Measurements from ENCODE around the gene DPP7.
A peak's percentile ranks its signal among the peaks of the same experiment; 100 is the strongest.

The DPP7 gene

DNA sequence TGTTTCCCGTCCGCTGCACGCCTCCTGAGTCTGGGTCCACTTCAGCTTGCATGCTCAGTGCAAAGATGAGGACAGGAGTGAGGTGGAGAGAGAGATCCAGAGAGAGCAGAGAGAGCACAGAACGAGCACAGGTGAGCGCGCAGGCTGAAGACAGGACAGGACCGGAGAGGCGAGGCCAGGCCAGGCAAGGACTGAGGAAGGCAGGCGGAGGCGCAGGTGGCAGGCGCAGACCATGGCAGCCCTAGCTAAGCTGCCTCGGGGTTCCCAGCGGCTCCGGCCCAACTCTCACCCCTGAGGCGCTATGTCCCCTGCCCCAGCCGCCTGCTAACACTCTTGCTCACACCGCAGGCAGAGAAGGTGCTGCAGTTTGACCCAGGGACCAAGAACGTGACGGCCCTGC is 34.1 kb upstream of the DPP7 start:
- Histone ChIP-seq H3K4me2 (ENCODE audit: low read depth, low read length) (no peak overlapping the region), H3K27me3 (replicated peaks; ENCODE audit: insufficient read depth, low read length) (peaks cover 19% of the 10 kb centered on the region), H3K79me2 (ENCODE audit: low read length) (no peaks in the 10 kb centered on the region), H2AFZ (ENCODE audit: low read length) (no peak overlapping the region), H3K27ac (ENCODE audit: low read length) (no peak overlapping the region), H3K4me1 (ENCODE audit: low read length) (no peaks in the 10 kb centered on the region), H3K9me2 (replicated peaks; ENCODE audit: insufficient read depth, low read length) (no peaks in the 10 kb centered on the region), H3K9me3 (replicated peaks; ENCODE audit: insufficient read depth, low read length) (no peaks in the 10 kb centered on the region), H3F3A (ENCODE audit: insufficient read depth, low read length) (peaks cover 13% of the 10 kb centered on the region; the same call in 1 of the 2 replicates), H3K9ac (ENCODE audit: low read length) (no peak overlapping the region), H3K4me3 (ENCODE audit: low read length) (no peak overlapping the region), H4K20me1 (ENCODE audit: insufficient read depth, low read length) (no peaks in the 10 kb centered on the region), H3K36me3 (replicated peaks; ENCODE audit: insufficient read depth, low read length) (no peaks in the 10 kb centered on the region)
- DNase-seq = no peak
- TF ChIP-seq, protein P1, sequence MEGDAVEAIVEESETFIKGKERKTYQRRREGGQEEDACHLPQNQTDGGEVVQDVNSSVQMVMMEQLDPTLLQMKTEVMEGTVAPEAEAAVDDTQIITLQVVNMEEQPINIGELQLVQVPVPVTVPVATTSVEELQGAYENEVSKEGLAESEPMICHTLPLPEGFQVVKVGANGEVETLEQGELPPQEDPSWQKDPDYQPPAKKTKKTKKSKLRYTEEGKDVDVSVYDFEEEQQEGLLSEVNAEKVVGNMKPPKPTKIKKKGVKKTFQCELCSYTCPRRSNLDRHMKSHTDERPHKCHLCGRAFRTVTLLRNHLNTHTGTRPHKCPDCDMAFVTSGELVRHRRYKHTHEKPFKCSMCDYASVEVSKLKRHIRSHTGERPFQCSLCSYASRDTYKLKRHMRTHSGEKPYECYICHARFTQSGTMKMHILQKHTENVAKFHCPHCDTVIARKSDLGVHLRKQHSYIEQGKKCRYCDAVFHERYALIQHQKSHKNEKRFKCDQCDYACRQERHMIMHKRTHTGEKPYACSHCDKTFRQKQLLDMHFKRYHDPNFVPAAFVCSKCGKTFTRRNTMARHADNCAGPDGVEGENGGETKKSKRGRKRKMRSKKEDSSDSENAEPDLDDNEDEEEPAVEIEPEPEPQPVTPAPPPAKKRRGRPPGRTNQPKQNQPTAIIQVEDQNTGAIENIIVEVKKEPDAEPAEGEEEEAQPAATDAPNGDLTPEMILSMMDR (IDR thresholded peaks at IDR 0.05; ENCODE audit: low read length) = no peak

DNA sequence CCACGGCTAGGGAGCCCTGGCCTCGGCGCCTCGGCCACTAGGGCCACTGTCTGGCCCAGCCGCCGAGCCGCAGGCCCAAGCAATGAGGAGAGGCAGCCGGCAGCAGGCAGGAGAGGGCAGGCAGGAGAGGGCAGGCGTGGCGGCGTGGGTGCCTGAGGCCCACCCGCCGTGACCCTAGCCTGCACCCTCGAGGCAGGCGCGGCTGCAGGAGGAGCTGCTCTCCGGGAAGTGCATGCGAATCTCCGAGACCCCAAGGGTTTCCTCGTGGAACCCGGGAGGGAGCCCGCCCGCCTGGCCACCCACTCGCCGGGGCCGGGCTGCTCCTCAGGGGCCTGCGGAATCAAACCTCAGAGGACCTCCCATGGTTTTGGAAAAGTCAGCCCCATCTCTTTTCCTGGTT is 33.7 kb upstream of the DPP7 start:
- DNase-seq = peak; percentile 3
- Histone ChIP-seq H3F3A (ENCODE audit: insufficient read depth, low read length) (peaks cover 13% of the 10 kb centered on the region; the same call in 1 of the 2 replicates), H3K4me1 (ENCODE audit: low read length) (no peaks in the 10 kb centered on the region), H3K27me3 (replicated peaks; ENCODE audit: insufficient read depth, low read length) (peaks cover 23% of the 10 kb centered on the region), H3K4me3 (ENCODE audit: low read length) (no peak overlapping the region), H3K9ac (ENCODE audit: low read length) (no peak overlapping the region), H2AFZ (ENCODE audit: low read length) (no peak overlapping the region), H3K9me2 (replicated peaks; ENCODE audit: insufficient read depth, low read length) (no peaks in the 10 kb centered on the region), H3K27ac (ENCODE audit: low read length) (no peak overlapping the region), H3K4me2 (ENCODE audit: low read depth, low read length) (no peak overlapping the region), H4K20me1 (ENCODE audit: insufficient read depth, low read length) (no peaks in the 10 kb centered on the region), H3K9me3 (replicated peaks; ENCODE audit: insufficient read depth, low read length) (no peaks in the 10 kb centered on the region), H3K36me3 (replicated peaks; ENCODE audit: insufficient read depth, low read length) (no peaks in the 10 kb centered on the region), H3K79me2 (ENCODE audit: low read length) (no peaks in the 10 kb centered on the region)
- TF ChIP-seq EZH2 (optimal IDR thresholded peaks at IDR 0.05; ENCODE audit: low read depth, low read length) = no peak
- no peak for TF ChIP-seq EZH2phosphoT487 (IDR thresholded peaks at IDR 0.05; ENCODE audit: low read length)
- TF ChIP-seq, protein P1 (IDR thresholded peaks at IDR 0.05; ENCODE audit: low read length) = no peak

DNA sequence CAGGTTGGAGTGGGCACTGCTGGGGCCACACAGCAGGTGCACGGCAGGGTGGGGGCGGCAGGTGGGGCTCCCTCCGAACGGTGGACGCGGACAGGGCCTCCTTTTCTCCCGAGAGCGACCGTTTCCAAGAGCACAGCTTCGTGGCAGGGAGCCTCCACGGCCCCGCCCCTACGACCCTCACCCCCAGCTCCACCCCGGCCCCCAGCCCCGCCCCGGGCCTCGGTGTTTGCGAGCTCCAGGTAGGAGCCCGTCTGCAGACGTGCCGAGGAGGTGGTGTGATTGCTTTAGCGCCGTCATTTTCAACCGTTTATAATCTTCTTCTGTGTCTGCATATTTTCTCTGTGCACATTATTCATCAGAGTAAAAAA is 33.2 kb upstream of the DPP7 start:
- Histone ChIP-seq H3K27me3 (replicated peaks; ENCODE audit: insufficient read depth, low read length) (peaks cover 28% of the 10 kb centered on the region), H3K79me2 (ENCODE audit: low read length) (no peaks in the 10 kb centered on the region), H3K36me3 (replicated peaks; ENCODE audit: insufficient read depth, low read length) (no peaks in the 10 kb centered on the region), H4K20me1 (ENCODE audit: insufficient read depth, low read length) (no peaks in the 10 kb centered on the region), H3K4me1 (ENCODE audit: low read length) (no peaks in the 10 kb centered on the region), H3K27ac (ENCODE audit: low read length) (no peak overlapping the region), H2AFZ (ENCODE audit: low read length) (no peak overlapping the region), H3K9ac (ENCODE audit: low read length) (no peak overlapping the region), H3F3A (ENCODE audit: insufficient read depth, low read length) (peaks cover 13% of the 10 kb centered on the region; the same call in 1 of the 2 replicates), H3K9me2 (replicated peaks; ENCODE audit: insufficient read depth, low read length) (no peaks in the 10 kb centered on the region), H3K4me2 (ENCODE audit: low read depth, low read length) (no peak overlapping the region), H3K4me3 (ENCODE audit: low read length) (no peak overlapping the region), H3K9me3 (replicated peaks; ENCODE audit: insufficient read depth, low read length) (no peaks in the 10 kb centered on the region)
- DNase-seq = no peak
- TF ChIP-seq EZH2 (optimal IDR thresholded peaks at IDR 0.05; ENCODE audit: low read depth, low read length) = no peak
- TF ChIP-seq, protein P1 (IDR thresholded peaks at IDR 0.05; ENCODE audit: low read length) = no peak
- no peak for TF ChIP-seq EZH2phosphoT487 (IDR thresholded peaks at IDR 0.05; ENCODE audit: low read length)

Data from MM.1S (cell line).